WTC11 (cell line): ENCODE measurements around the gene ATP2B2. TPM values are rescaled to one million over a fixed set of nuclear protein-coding genes. Genes with fewer than 3 reads are reported as not detected.

ENCODE experiments used
- ATAC-seq: fragments of 200-7000 bp; cut with Tn5 transposase; 2 replicates; pipeline ENCODE4 v1.10.0; 2021; ENCODE audit warnings: mild to moderate bottlenecking, moderate library complexity
- CTCF ChIA-PET: fragments of 300-600 bp; sonication (Branson Sonifier 250); formaldehyde crosslinking; loops from one replicate; lab custom pipeline; 2021; ENCODE audit warnings: antibody characterized with exemption; lab: Charles Lee
- POLR2A ChIA-PET: fragments of 350-600 bp; sonication (Branson Sonifier 250); formaldehyde crosslinking; loops from one replicate; lab custom pipeline; 2021; ENCODE audit warnings: antibody characterized with exemption; lab: Charles Lee
- DNase-seq: peaks from one replicate; pipeline ENCODE4 v3.0.0; 2021; ENCODE audit warnings: low spot score
- H3K27ac Mint-ChIP-seq: 2 replicates; pipeline ENCODE4 v1.8.0; 2021; ENCODE audit warnings: mixed read lengths
- H3K27me3 Mint-ChIP-seq: 2 replicates; pipeline ENCODE4 v1.8.0; 2021; ENCODE audit warnings: low read depth, mild to moderate bottlenecking, moderate library complexity, mixed read lengths
- H3K36me3 Mint-ChIP-seq: 2 replicates; pipeline ENCODE4 v1.8.0; 2021; ENCODE audit warnings: mixed read lengths
- H3K4me1 Mint-ChIP-seq: 2 replicates; pipeline ENCODE4 v1.8.0; 2022; ENCODE audit warnings: mixed read lengths
- H3K4me3 Mint-ChIP-seq: 2 replicates; pipeline ENCODE4 v1.8.0; 2021; ENCODE audit warnings: mild to moderate bottlenecking, moderate library complexity, mixed read lengths
- H3K9me3 Mint-ChIP-seq: 2 replicates; pipeline ENCODE4 v1.8.0; 2021; ENCODE audit warnings: mixed read lengths
- ATF3 ChIP-seq: sonication (generic); formaldehyde crosslinking; conservative IDR thresholded peaks from 2 replicates; pipeline ENCODE4 v1.8.1; 2022; ENCODE audit warnings: mild to moderate bottlenecking, missing genetic modification reagents
- CREB1 ChIP-seq: sonication (generic); formaldehyde crosslinking; IDR thresholded peaks from 2 replicates; pipeline ENCODE4 v1.8.0; 2023; ENCODE audit warnings: mild to moderate bottlenecking, missing genetic modification reagents
- CTCF ChIP-seq: fragments of 200-600 bp; IDR thresholded peaks from 2 replicates; pipeline ENCODE4 v1.8.0; 2022; ENCODE audit warnings: antibody characterized with exemption
- E2F1 ChIP-seq: sonication (generic); formaldehyde crosslinking; IDR thresholded peaks from 2 replicates; pipeline ENCODE4 v1.8.0; 2022; ENCODE audit warnings: mild to moderate bottlenecking, missing genetic modification reagents
- E2F4 ChIP-seq: sonication (generic); formaldehyde crosslinking; IDR thresholded peaks from 2 replicates; pipeline ENCODE4 v1.8.1; 2022; ENCODE audit warnings: low read depth, mild to moderate bottlenecking, moderate library complexity, missing genetic modification reagents, borderline replicate concordance
- FOXP1 ChIP-seq: sonication (generic); formaldehyde crosslinking; IDR thresholded peaks from 2 replicates; pipeline ENCODE4 v1.8.0; 2022; ENCODE audit warnings: missing genetic modification reagents, mild to moderate bottlenecking, moderate library complexity, borderline replicate concordance
- IRF2 ChIP-seq: sonication (generic); formaldehyde crosslinking; IDR thresholded peaks from 2 replicates; pipeline ENCODE4 v1.8.0; 2022; ENCODE audit warnings: low read depth, missing genetic modification reagents, borderline replicate concordance
- MXD4 ChIP-seq: fragments of 250-450 bp; sonication (Bioruptor Pico); IDR thresholded peaks from 2 replicates; pipeline ENCODE4 v1.8.0; 2021; ENCODE audit warnings: mild to moderate bottlenecking, moderate library complexity, borderline replicate concordance
- MYBL2 ChIP-seq: sonication (generic); formaldehyde crosslinking; IDR thresholded peaks from 2 replicates; pipeline ENCODE4 v1.8.1; 2023; ENCODE audit warnings: mild to moderate bottlenecking, moderate library complexity, missing genetic modification reagents
- NR2C2 ChIP-seq: sonication (generic); formaldehyde crosslinking; IDR thresholded peaks from 2 replicates; pipeline ENCODE4 v1.8.0; 2022; ENCODE audit warnings: mild to moderate bottlenecking, missing genetic modification reagents
- PRDM15 ChIP-seq: sonication (generic); formaldehyde crosslinking; IDR thresholded peaks from 2 replicates; pipeline ENCODE4 v1.8.0; 2022; ENCODE audit warnings: missing genetic modification reagents
- PRRX2 ChIP-seq: fragments of 250-450 bp; sonication (Bioruptor Pico); IDR thresholded peaks from 2 replicates; pipeline ENCODE4 v1.8.0; 2021; ENCODE audit warnings: mild to moderate bottlenecking
- STAT6 ChIP-seq: sonication (generic); formaldehyde crosslinking; conservative IDR thresholded peaks from 2 replicates; pipeline ENCODE4 v1.8.1; 2023; ENCODE audit warnings: mild to moderate bottlenecking, low read depth, missing genetic modification reagents, moderate library complexity
- TEAD1 ChIP-seq: sonication (generic); formaldehyde crosslinking; IDR thresholded peaks from 2 replicates; pipeline ENCODE4 v1.8.0; 2022; ENCODE audit warnings: mild to moderate bottlenecking, missing genetic modification reagents
- TEAD4 ChIP-seq: sonication (generic); formaldehyde crosslinking; IDR thresholded peaks from 2 replicates; pipeline ENCODE4 v1.8.0; 2022; ENCODE audit warnings: mild to moderate bottlenecking, missing genetic modification reagents
- ZBTB43 ChIP-seq: sonication (generic); formaldehyde crosslinking; IDR thresholded peaks from 2 replicates; pipeline ENCODE4 v1.8.1; 2023; ENCODE audit warnings: mild to moderate bottlenecking, missing genetic modification reagents
- ZNF416 ChIP-seq: fragments of 250-450 bp; sonication (Bioruptor Pico); IDR thresholded peaks from 2 replicates; pipeline ENCODE4 v1.9.0; 2021; ENCODE audit warnings: mild to moderate bottlenecking, inconsistent platforms
- ZNF671 ChIP-seq: fragments of 250-450 bp; sonication (Bioruptor Pico); IDR thresholded peaks from 2 replicates; pipeline ENCODE4 v1.8.0; 2021; ENCODE audit warnings: mild to moderate bottlenecking
- ZSCAN18 ChIP-seq: fragments of 250-450 bp; sonication (Bioruptor Pico); IDR thresholded peaks from 2 replicates; pipeline ENCODE4 v2.1.2; 2022; ENCODE audit warnings: mild to moderate bottlenecking, moderate library complexity
- total RNA-seq: library from RNA; stranded (reverse); gene quantifications from 3 replicates; pipeline ENCODE4 v1.2.3, GENCODE V29; 2021

Gene ATP2B2
- total RNA-seq, 1 experiment from 2014 or later: 0.48 TPM

- TF ChIP-seq E2F4 (CRISPR knock-in tag): no peak
These were observed 69.5 kb downstream of the ATP2B2 start (continued) for GRCh38 chr3:10435850-10436249.

- no peak overlapping the region for H3K27ac Mint-ChIP-seq
- no peaks in the 10 kb centered on the region for H3K9me3 Mint-ChIP-seq
- H3K27me3 Mint-ChIP-seq: no peaks in the 10 kb centered on the region
- ChIA-PET POLR2A (no interaction called here), CTCF (interaction anchor here (1.6 kb wide), 1 partner anchor 91 kb away, joined by 4 read pairs; no protein-coding TSS in a partner anchor)
- H3K4me1 Mint-ChIP-seq: 0 out of 2 replicates have a peak, but pooled peaks cover 2% of the 10 kb centered on the region
- H3K36me3 Mint-ChIP-seq: no peaks in the 10 kb centered on the region
- no peak overlapping the region for H3K4me3 Mint-ChIP-seq
- TF ChIP-seq TEAD4 (CRISPR knock-in tag): no peak
- TF ChIP-seq FOXP1: no peak
- no peak for TF ChIP-seq CREB1 (CRISPR knock-in tag)
- TF ChIP-seq ATF3 (CRISPR knock-in tag): no peak
- no peak for TF ChIP-seq IRF2 (CRISPR knock-in tag)
- no peak for TF ChIP-seq ZSCAN18
- TF ChIP-seq NR2C2 (CRISPR knock-in tag): no peak
- TF ChIP-seq MYBL2 (CRISPR knock-in tag): no peak
- no peak for TF ChIP-seq PRRX2 (CRISPR knock-in tag)
- TF ChIP-seq E2F1: no peak
- TF ChIP-seq MXD4 (CRISPR knock-in tag): no peak
- no peak for TF ChIP-seq PRDM15
- TF ChIP-seq ZNF671 (CRISPR knock-in tag): no peak
- TF ChIP-seq TEAD1 (CRISPR knock-in tag): no peak
- no peak for TF ChIP-seq ZBTB43 (CRISPR knock-in tag)
- no peak for TF ChIP-seq STAT6 (CRISPR knock-in tag)
- no peak for TF ChIP-seq CTCF
- TF ChIP-seq ZNF416: no peak
- DNase-seq: no peak
- ATAC-seq: no peak
These were observed 70.4 kb downstream of the ATP2B2 start for GRCh38 chr3:10434938-10435336.
